WERI-Rb-1 (cell line): Measurements from ENCODE around the gene UVRAG.

Experiments
- DNase-seq: peaks from one replicate; pipeline ENCODE4 v3.0.0-alpha.2; 2020
- H3K27ac ChIP-seq: fragments of 250-450 bp; sonication (Bioruptor Pico); 2 replicates; pipeline ENCODE4 v1.5.1; 2020; ENCODE audit warnings: mild to moderate bottlenecking, moderate library complexity
- H3K27me3 ChIP-seq: fragments of 250-450 bp; sonication (Bioruptor Pico); 2 replicates; pipeline ENCODE4 v1.5.1; 2021; ENCODE audit warnings: mild to moderate bottlenecking, low read depth, moderate library complexity; ENCODE audit not compliant: insufficient read depth, severe bottlenecking
- H3K36me3 ChIP-seq: fragments of 250-450 bp; sonication (Bioruptor Pico); 2 replicates; pipeline ENCODE4 v1.5.1; 2020; ENCODE audit warnings: mild to moderate bottlenecking, moderate library complexity
- H3K4me3 ChIP-seq: 2 replicates; pipeline ENCODE4 v1.5.1; 2011; ENCODE audit warnings: low read depth, mild to moderate bottlenecking, control low read depth, low read length
- H3K9me3 ChIP-seq: fragments of 250-450 bp; sonication (Bioruptor Pico); 2 replicates; pipeline ENCODE4 v1.5.1; 2021; ENCODE audit warnings: mild to moderate bottlenecking, moderate library complexity; ENCODE audit not compliant: severe bottlenecking
- TF ChIP-seq, protein P1 (sequence below): IDR thresholded peaks from 2 replicates; pipeline ENCODE4 v1.5.1; 2011; ENCODE audit warnings: low read depth, mild to moderate bottlenecking, control low read depth, inconsistent platforms, low read length

UVRAG gene

DNA sequence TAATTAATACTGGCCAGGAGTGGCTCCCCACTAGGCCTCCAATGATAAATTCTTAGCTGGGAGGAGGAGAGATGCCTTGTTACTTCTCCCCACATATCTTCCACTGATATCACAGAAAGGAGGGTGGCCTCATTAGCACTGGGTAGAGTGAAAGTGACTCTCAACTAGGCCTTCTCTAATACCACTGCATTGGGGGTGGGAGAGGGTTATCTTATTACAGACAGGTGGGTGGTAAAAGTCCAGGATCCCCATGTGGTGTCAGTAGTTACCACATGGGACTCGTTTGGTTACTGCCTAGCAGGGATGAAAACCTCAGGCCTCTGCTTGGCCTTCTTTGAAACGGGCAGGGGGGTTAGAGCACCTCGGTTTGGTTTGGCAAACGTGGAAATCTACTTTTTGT is 167.3 kb downstream of the UVRAG start:
- no peak for DNase-seq
- H3K27ac ChIP-seq: no peak overlapping the region
- no peaks in the 10 kb centered on the region for H3K27me3 ChIP-seq
- H3K36me3 ChIP-seq: no peaks in the 10 kb centered on the region; the same call in 1 of the 2 replicates
- no peak overlapping the region for H3K4me3 ChIP-seq
- H3K9me3 ChIP-seq: no peaks in the 10 kb centered on the region
- TF ChIP-seq, protein P1, sequence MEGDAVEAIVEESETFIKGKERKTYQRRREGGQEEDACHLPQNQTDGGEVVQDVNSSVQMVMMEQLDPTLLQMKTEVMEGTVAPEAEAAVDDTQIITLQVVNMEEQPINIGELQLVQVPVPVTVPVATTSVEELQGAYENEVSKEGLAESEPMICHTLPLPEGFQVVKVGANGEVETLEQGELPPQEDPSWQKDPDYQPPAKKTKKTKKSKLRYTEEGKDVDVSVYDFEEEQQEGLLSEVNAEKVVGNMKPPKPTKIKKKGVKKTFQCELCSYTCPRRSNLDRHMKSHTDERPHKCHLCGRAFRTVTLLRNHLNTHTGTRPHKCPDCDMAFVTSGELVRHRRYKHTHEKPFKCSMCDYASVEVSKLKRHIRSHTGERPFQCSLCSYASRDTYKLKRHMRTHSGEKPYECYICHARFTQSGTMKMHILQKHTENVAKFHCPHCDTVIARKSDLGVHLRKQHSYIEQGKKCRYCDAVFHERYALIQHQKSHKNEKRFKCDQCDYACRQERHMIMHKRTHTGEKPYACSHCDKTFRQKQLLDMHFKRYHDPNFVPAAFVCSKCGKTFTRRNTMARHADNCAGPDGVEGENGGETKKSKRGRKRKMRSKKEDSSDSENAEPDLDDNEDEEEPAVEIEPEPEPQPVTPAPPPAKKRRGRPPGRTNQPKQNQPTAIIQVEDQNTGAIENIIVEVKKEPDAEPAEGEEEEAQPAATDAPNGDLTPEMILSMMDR: no peak

DNA sequence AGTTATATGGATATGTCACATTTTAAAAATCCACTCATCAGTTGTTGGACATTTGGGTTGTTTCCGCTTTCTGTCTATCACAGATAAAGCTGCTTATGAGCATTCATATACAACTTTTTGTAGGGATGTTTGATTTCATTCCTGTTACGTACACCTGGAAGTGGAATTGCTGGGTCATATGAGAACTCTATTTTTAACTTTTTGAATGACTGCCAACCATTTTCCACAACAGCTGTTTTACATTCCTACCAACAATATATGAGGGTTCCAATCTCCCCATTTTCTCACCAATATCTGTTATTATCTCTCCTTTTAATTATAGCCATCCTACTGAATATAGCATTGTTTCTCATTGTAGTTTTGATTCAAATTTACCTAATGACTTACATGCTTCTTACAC is 172.0 kb downstream of the UVRAG start:
- DNase-seq: no peak
- TF ChIP-seq, protein P1: no peak

DNA sequence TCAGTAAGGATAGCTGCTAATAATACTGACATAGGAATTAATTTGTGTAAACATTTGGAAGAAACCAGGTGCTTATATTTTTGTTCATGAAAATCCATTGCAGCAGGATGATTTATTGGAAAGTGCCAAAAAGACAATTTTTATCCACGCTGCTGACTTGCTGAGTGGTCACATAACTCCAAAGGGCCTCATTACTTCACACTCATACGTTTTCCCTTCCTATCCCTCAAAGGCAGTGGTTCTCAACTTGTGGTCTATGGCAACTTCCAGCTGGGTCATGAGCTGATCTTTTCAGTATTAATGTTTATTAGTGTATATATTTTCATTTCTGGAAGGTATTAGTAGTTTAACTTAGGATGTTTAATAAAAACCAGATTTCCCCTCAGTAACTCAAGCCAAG is 178.1 kb downstream of the UVRAG start:
- TF ChIP-seq, protein P1: no peak

More for the DNA sequence above, 172.0 kb downstream of the UVRAG start:
- Histone ChIP-seq H3K36me3 (no peaks in the 10 kb centered on the region; the same call in 1 of the 2 replicates), H3K27me3 (no peaks in the 10 kb centered on the region), H3K27ac (no peak overlapping the region), H3K4me3 (no peak overlapping the region), H3K9me3 (no peaks in the 10 kb centered on the region)

DNA sequence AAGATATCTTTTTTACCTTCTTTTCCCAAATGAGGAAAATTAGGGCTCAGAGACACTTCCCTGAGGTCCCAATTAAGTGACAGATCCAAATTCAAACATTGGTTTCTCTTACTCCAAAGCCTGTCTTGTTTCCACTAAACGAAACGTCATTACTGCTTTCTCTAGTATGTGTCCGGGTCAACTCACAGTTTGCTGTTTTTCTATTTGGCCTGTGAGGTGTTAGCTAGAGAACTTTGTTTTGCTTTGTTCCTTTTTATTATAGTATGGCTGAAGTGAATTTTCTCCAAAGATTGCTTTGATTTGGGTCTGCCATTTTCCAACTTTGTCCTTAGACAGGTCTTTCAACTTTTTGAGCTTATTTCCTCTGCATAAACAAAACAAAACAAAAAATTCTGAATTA is 179.6 kb downstream of the UVRAG start:
- Histone ChIP-seq H3K4me3 (no peak overlapping the region), H3K9me3 (no peaks in the 10 kb centered on the region), H3K27ac (no peak overlapping the region), H3K27me3 (no peaks in the 10 kb centered on the region), H3K36me3 (no peaks in the 10 kb centered on the region)
- DNase-seq: no peak
- TF ChIP-seq, protein P1: no peak

More for the DNA sequence above, 178.1 kb downstream of the UVRAG start:
- no peak for DNase-seq
- H3K9me3 ChIP-seq: no peaks in the 10 kb centered on the region
- H3K4me3 ChIP-seq: no peak overlapping the region
- no peaks in the 10 kb centered on the region for H3K27me3 ChIP-seq
- no peak overlapping the region for H3K27ac ChIP-seq
- H3K36me3 ChIP-seq: no peaks in the 10 kb centered on the region

DNA sequence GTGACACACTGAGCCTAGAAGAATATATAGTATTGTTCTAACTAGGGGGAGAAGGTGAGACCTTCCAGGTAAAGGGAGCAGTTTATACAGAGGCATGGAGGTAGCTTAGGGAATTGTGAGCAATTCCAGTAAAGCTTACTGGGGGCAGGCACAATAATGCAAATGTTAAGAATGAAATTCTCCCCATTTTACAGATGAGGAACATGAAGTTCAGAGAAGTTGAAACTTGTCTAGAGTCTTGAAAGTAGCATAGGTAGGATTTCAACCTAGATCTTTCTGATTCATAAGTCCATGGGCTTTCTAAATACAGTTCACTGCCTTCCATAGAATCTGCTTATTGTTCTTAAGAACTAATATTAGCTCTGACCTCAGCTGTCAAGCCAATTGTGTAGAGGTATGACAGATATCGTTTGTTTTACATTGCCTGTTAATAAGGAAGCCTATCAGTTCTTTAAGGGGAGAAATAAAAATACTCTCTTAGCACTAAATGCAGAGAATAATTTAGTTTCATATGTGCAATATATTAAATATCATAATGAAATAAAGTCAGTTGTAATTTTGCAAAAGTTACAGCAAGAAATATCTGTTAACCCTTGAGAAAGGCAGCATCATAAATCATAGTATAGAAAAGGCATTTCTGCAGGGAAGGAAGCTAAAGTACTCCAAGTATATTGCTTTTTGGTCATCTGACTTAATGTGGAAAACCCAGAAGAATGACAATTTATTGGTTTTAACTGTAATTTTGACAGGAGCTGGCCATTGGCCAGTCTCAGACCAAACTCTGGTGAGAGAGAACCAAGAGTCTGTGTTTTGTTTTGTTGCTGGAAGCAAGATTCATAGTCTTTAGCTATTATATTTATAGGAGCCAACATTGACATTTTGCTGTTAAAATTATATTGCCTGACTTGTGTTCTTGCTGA is 181.8 kb downstream of the UVRAG start:
- H3K9me3 ChIP-seq: no peaks in the 10 kb centered on the region

More for the DNA sequence above, 181.8 kb downstream of the UVRAG start:
- TF ChIP-seq, protein P1: no peak
- no peaks in the 10 kb centered on the region for H3K27me3 ChIP-seq
- no peak overlapping the region for H3K27ac ChIP-seq
- no peak overlapping the region for H3K4me3 ChIP-seq
- no peaks in the 10 kb centered on the region for H3K36me3 ChIP-seq
- DNase-seq: no peak
